Measurements from ENCODE around the gene OPN3. TPM values are rescaled to one million over a fixed set of nuclear protein-coding genes. Genes with fewer than 3 reads are reported as not detected.

Gene OPN3
- total and polyA plus RNA-seq, 4 donors: 11.3 to 19.1 (median 15.5) TPM

- peaks cover 0 to 23% (median 20%) of the 10 kb centered on the region in 4 donors for H3K36me3 ChIP-seq (ENCODE audit: control insufficient read depth in 4 of 4, insufficient read depth in 3 of 4, low read depth in 1 of 4, low read length in 3 of 4)
- H3K27ac ChIP-seq (ENCODE audit: low read depth in 1 of 2, low read length in 2 of 2): no peak overlapping the region
- H3K27me3 ChIP-seq (ENCODE audit: control insufficient read depth in 4 of 4, insufficient read depth in 4 of 4, low read length in 3 of 4): no peaks in the 10 kb centered on the region
- peaks cover 0 to 6% (median under 1%) of the 10 kb centered on the region in 4 donors for H3K4me1 ChIP-seq (ENCODE audit: control insufficient read depth in 4 of 4, insufficient read depth in 4 of 4, low read length in 3 of 4)
- H3K9me3 ChIP-seq (ENCODE audit: control insufficient read depth in 4 of 4, low read length in 3 of 4): no peaks in the 10 kb centered on the region
- H3K9ac ChIP-seq (ENCODE audit: low read depth in 1 of 2, low read length in 2 of 2): no peak overlapping the region
- no peak for DNase-seq (ENCODE audit: low spot score)
- H3K4me3 ChIP-seq (ENCODE audit: low read depth in 1 of 3, low read length in 3 of 3): no peak overlapping the region
- TF ChIP-seq YY1 (IDR thresholded peaks at IDR 0.05) (peak; percentile 22), RXRA (IDR thresholded peaks at IDR 0.05) (no peak)
- WGBS: 80% methylated on average over 22 of the region's 22 CpGs
Measured at GRCh38 chr1:241551759-241552638, 88.2 kb downstream of the OPN3 start.

GRCh38 chr1:241550318-241550717, 89.9 kb downstream of the OPN3 start:
- Histone ChIP-seq H3K36me3 (ENCODE audit: control insufficient read depth in 4 of 4, insufficient read depth in 3 of 4, low read depth in 1 of 4, low read length in 3 of 4) (peaks cover 0 to 22% (median 19%) of the 10 kb centered on the region in 4 donors), H3K4me3 (ENCODE audit: low read depth in 1 of 3, low read length in 3 of 3) (no peak overlapping the region), H3K27me3 (ENCODE audit: control insufficient read depth in 4 of 4, insufficient read depth in 4 of 4, low read length in 3 of 4) (no peaks in the 10 kb centered on the region), H3K27ac (ENCODE audit: low read depth in 1 of 2, low read length in 2 of 2) (no peak overlapping the region), H3K9me3 (ENCODE audit: control insufficient read depth in 4 of 4, low read length in 3 of 4) (no peaks in the 10 kb centered on the region), H3K9ac (ENCODE audit: low read depth in 1 of 2, low read length in 2 of 2) (no peak overlapping the region), H3K4me1 (ENCODE audit: control insufficient read depth in 4 of 4, insufficient read depth in 4 of 4, low read length in 3 of 4) (peaks cover 0 to 5% (median under 1%) of the 10 kb centered on the region in 4 donors)
- 90% methylated on average over 1 of the region's 1 CpG for WGBS
- no peak for DNase-seq (ENCODE audit: low spot score)
- TF ChIP-seq ZBTB33 (IDR thresholded peaks at IDR 0.05) (no peak), YY1 (IDR thresholded peaks at IDR 0.05) (no peak), FOXA1 (IDR thresholded peaks at IDR 0.05) (no peak), HNF4G (IDR thresholded peaks at IDR 0.05) (no peak), CTCF (IDR thresholded peaks at IDR 0.05; ENCODE audit: low read depth, low read length, missing input control) (no peak), SP1 (IDR thresholded peaks at IDR 0.05) (no peak), EGR1 (IDR thresholded peaks at IDR 0.05; ENCODE audit: low read depth in 2 of 2) (no peak), JUND (IDR thresholded peaks at IDR 0.05) (no peak), RAD21 (IDR thresholded peaks at IDR 0.05) (no peak), TAF1 (conservative IDR thresholded peaks at IDR 0.05) (no peak), GABPA (IDR thresholded peaks at IDR 0.05 in 1 of 2, conservative IDR thresholded peaks at IDR 0.05 in 1 of 2) (no peak), MAX (IDR thresholded peaks at IDR 0.05) (no peak), REST (IDR thresholded peaks at IDR 0.05) (no peak)
